WTC11 (cell line): ENCODE measurements around the gene PARD3B.

ENCODE experiments used
- ATF3 ChIP-seq: sonication (generic); formaldehyde crosslinking; conservative IDR thresholded peaks from 2 replicates; pipeline ENCODE4 v1.8.1; 2022; ENCODE audit warnings: mild to moderate bottlenecking, missing genetic modification reagents
- CREM ChIP-seq: sonication (generic); formaldehyde crosslinking; IDR thresholded peaks from 2 replicates; pipeline ENCODE4 v1.8.1; 2022; ENCODE audit warnings: mild to moderate bottlenecking, missing genetic modification reagents, moderate library complexity
- SP1 ChIP-seq: sonication (generic); formaldehyde crosslinking; conservative IDR thresholded peaks from 2 replicates; pipeline ENCODE4 v1.8.1; 2022; ENCODE audit warnings: missing genetic modification reagents
- TF ChIP-seq, protein P1 (sequence below): fragments of 200-600 bp; IDR thresholded peaks from 2 replicates; pipeline ENCODE4 v1.8.0; 2022; ENCODE audit warnings: antibody characterized with exemption
- TF ChIP-seq, protein P2 (sequence below): fragments of 250-450 bp; sonication (Bioruptor Pico); IDR thresholded peaks from 2 replicates; pipeline ENCODE4 v2.1.2; 2022; ENCODE audit warnings: mild to moderate bottlenecking, moderate library complexity
- TF ChIP-seq, protein P3 (sequence below): sonication (generic); formaldehyde crosslinking; IDR thresholded peaks from 2 replicates; pipeline ENCODE4 v1.8.0; 2022; ENCODE audit warnings: mild to moderate bottlenecking, missing genetic modification reagents
- TF ChIP-seq, protein P4 (sequence below): sonication (generic); formaldehyde crosslinking; IDR thresholded peaks from 2 replicates; pipeline ENCODE4 v1.8.1; 2022; ENCODE audit warnings: low read depth, missing genetic modification reagents, borderline replicate concordance
- TF ChIP-seq, protein P5 (sequence below): sonication (generic); formaldehyde crosslinking; IDR thresholded peaks from 2 replicates; pipeline ENCODE4 v1.8.1; 2022; ENCODE audit warnings: mild to moderate bottlenecking, moderate library complexity, missing genetic modification reagents

GRCh38 chr2:204877691-204878090 is 332.4 kb downstream of the PARD3B start:
- TF ChIP-seq ATF3 (CRISPR knock-in tag) (no peak), SP1 (CRISPR knock-in tag) (no peak), CREM (no peak)
- TF ChIP-seq, protein P1, sequence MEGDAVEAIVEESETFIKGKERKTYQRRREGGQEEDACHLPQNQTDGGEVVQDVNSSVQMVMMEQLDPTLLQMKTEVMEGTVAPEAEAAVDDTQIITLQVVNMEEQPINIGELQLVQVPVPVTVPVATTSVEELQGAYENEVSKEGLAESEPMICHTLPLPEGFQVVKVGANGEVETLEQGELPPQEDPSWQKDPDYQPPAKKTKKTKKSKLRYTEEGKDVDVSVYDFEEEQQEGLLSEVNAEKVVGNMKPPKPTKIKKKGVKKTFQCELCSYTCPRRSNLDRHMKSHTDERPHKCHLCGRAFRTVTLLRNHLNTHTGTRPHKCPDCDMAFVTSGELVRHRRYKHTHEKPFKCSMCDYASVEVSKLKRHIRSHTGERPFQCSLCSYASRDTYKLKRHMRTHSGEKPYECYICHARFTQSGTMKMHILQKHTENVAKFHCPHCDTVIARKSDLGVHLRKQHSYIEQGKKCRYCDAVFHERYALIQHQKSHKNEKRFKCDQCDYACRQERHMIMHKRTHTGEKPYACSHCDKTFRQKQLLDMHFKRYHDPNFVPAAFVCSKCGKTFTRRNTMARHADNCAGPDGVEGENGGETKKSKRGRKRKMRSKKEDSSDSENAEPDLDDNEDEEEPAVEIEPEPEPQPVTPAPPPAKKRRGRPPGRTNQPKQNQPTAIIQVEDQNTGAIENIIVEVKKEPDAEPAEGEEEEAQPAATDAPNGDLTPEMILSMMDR, result no peak
- TF ChIP-seq, protein P2, sequence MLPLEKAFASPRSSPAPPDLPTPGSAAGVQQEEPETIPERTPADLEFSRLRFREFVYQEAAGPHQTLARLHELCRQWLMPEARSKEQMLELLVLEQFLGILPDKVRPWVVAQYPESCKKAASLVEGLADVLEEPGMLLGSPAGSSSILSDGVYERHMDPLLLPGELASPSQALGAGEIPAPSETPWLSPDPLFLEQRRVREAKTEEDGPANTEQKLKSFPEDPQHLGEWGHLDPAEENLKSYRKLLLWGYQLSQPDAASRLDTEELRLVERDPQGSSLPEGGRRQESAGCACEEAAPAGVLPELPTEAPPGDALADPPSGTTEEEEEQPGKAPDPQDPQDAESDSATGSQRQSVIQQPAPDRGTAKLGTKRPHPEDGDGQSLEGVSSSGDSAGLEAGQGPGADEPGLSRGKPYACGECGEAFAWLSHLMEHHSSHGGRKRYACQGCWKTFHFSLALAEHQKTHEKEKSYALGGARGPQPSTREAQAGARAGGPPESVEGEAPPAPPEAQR (CRISPR knock-in tag), result no peak
- TF ChIP-seq, protein P3, sequence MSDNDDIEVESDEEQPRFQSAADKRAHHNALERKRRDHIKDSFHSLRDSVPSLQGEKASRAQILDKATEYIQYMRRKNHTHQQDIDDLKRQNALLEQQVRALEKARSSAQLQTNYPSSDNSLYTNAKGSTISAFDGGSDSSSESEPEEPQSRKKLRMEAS (CRISPR knock-in tag), result no peak
- TF ChIP-seq, protein P4, sequence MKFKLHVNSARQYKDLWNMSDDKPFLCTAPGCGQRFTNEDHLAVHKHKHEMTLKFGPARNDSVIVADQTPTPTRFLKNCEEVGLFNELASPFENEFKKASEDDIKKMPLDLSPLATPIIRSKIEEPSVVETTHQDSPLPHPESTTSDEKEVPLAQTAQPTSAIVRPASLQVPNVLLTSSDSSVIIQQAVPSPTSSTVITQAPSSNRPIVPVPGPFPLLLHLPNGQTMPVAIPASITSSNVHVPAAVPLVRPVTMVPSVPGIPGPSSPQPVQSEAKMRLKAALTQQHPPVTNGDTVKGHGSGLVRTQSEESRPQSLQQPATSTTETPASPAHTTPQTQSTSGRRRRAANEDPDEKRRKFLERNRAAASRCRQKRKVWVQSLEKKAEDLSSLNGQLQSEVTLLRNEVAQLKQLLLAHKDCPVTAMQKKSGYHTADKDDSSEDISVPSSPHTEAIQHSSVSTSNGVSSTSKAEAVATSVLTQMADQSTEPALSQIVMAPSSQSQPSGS, result no peak
- TF ChIP-seq, protein P5, sequence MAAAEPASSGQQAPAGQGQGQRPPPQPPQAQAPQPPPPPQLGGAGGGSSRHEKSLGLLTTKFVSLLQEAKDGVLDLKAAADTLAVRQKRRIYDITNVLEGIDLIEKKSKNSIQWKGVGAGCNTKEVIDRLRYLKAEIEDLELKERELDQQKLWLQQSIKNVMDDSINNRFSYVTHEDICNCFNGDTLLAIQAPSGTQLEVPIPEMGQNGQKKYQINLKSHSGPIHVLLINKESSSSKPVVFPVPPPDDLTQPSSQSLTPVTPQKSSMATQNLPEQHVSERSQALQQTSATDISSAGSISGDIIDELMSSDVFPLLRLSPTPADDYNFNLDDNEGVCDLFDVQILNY (CRISPR knock-in tag), result no peak
